ENCODE data around the gene ADAMTS19. TPM values are rescaled to one million over a fixed set of nuclear protein-coding genes. Genes with fewer than 3 reads are reported as not detected.

The ADAMTS19 gene
- total and polyA plus RNA-seq, 4 donors = 0.02 to 7.8 (median 0.18) TPM

GRCh38 chr5:129474544-129474943 lies 14.4 kb downstream of the ADAMTS19 start:
- H3K9ac ChIP-seq (ENCODE audit: insufficient read depth in 1 of 2, low read length in 2 of 2) = no peak overlapping the region
- ATAC-seq (ENCODE audit: insufficient read depth, low FRiP score) = no peak

GRCh38 chr5:129476751-129477150 lies 16.7 kb downstream of the ADAMTS19 start:
- DNase-seq = no peak
- no peak for ATAC-seq (ENCODE audit: insufficient read depth, low FRiP score)
- no peaks in the 10 kb centered on the region for H3K27me3 ChIP-seq (ENCODE audit: control insufficient read depth in 3 of 3, insufficient read depth in 3 of 3, low read length in 2 of 3)
- no peaks in the 10 kb centered on the region for H3K9me3 ChIP-seq (ENCODE audit: control insufficient read depth in 4 of 4, insufficient read depth in 3 of 4, low read length in 3 of 4)
- H3K4me1 ChIP-seq (ENCODE audit: control insufficient read depth in 5 of 5, insufficient read depth in 5 of 5, low read length in 5 of 5) = no peaks in the 10 kb centered on the region
- H3K4me3 ChIP-seq = no peak overlapping the region
- H3K9ac ChIP-seq (ENCODE audit: insufficient read depth in 1 of 2, low read length in 2 of 2) = no peak overlapping the region
- TF ChIP-seq CTCF (IDR thresholded peaks at IDR 0.05; ENCODE audit: control extremely low read depth, extremely low read depth) = no peak
- H3K36me3 ChIP-seq (ENCODE audit: control insufficient read depth in 4 of 4, insufficient read depth in 4 of 4, low read length in 4 of 4) = no peaks in the 10 kb centered on the region
- no peak overlapping the region for H3K27ac ChIP-seq (ENCODE audit: low read depth in 1 of 2, low read length in 1 of 2)

More at GRCh38 chr5:129474544-129474943, 14.4 kb downstream of the ADAMTS19 start:
- Histone ChIP-seq H3K27me3 (ENCODE audit: control insufficient read depth in 3 of 3, insufficient read depth in 3 of 3, low read length in 2 of 3) (no peaks in the 10 kb centered on the region), H3K4me1 (ENCODE audit: control insufficient read depth in 5 of 5, insufficient read depth in 5 of 5, low read length in 5 of 5) (no peaks in the 10 kb centered on the region), H3K36me3 (ENCODE audit: control insufficient read depth in 4 of 4, insufficient read depth in 4 of 4, low read length in 4 of 4) (no peaks in the 10 kb centered on the region), H3K27ac (ENCODE audit: low read depth in 1 of 2, low read length in 1 of 2) (no peak overlapping the region), H3K9me3 (ENCODE audit: control insufficient read depth in 4 of 4, insufficient read depth in 3 of 4, low read length in 3 of 4) (no peaks in the 10 kb centered on the region), H3K4me3 (no peak overlapping the region)
- DNase-seq = no peak
- 84 to 86% methylated on average over 2 of the region's 2 CpGs for WGBS, 2 donors
- no peak for TF ChIP-seq CTCF (IDR thresholded peaks at IDR 0.05; ENCODE audit: control extremely low read depth, extremely low read depth)

GRCh38 chr5:129477532-129477931 lies 17.4 kb downstream of the ADAMTS19 start:
- 64 to 77% methylated on average over 1 of the region's 1 CpG for WGBS, 2 donors
- Histone ChIP-seq H3K27me3 (ENCODE audit: control insufficient read depth in 3 of 3, insufficient read depth in 3 of 3, low read length in 2 of 3) (no peaks in the 10 kb centered on the region), H3K4me1 (ENCODE audit: control insufficient read depth in 5 of 5, insufficient read depth in 5 of 5, low read length in 5 of 5) (no peaks in the 10 kb centered on the region), H3K4me3 (no peak overlapping the region), H3K9me3 (ENCODE audit: control insufficient read depth in 4 of 4, insufficient read depth in 3 of 4, low read length in 3 of 4) (no peaks in the 10 kb centered on the region), H3K9ac (ENCODE audit: insufficient read depth in 1 of 2, low read length in 2 of 2) (no peak overlapping the region), H3K27ac (ENCODE audit: low read depth in 1 of 2, low read length in 1 of 2) (no peak overlapping the region), H3K36me3 (ENCODE audit: control insufficient read depth in 4 of 4, insufficient read depth in 4 of 4, low read length in 4 of 4) (no peaks in the 10 kb centered on the region)
- DNase-seq = no peak
- TF ChIP-seq CTCF (IDR thresholded peaks at IDR 0.05; ENCODE audit: control extremely low read depth, extremely low read depth) = no peak
- no peak for ATAC-seq (ENCODE audit: insufficient read depth, low FRiP score)

- Histone ChIP-seq H3K36me3 (ENCODE audit: control insufficient read depth in 4 of 4, insufficient read depth in 4 of 4, low read length in 4 of 4) (no peaks in the 10 kb centered on the region), H3K9me3 (ENCODE audit: control insufficient read depth in 4 of 4, insufficient read depth in 3 of 4, low read length in 3 of 4) (no peaks in the 10 kb centered on the region), H3K27ac (ENCODE audit: low read depth in 1 of 2, low read length in 1 of 2) (no peak overlapping the region), H3K9ac (ENCODE audit: insufficient read depth in 1 of 2, low read length in 2 of 2) (no peak overlapping the region), H3K4me1 (ENCODE audit: control insufficient read depth in 5 of 5, insufficient read depth in 5 of 5, low read length in 5 of 5) (no peaks in the 10 kb centered on the region), H3K4me3 (no peak overlapping the region), H3K27me3 (ENCODE audit: control insufficient read depth in 3 of 3, insufficient read depth in 3 of 3, low read length in 2 of 3) (no peaks in the 10 kb centered on the region)
- TF ChIP-seq CTCF (IDR thresholded peaks at IDR 0.05; ENCODE audit: control extremely low read depth, extremely low read depth) = no peak
- ATAC-seq (ENCODE audit: insufficient read depth, low FRiP score) (no peak), DNase-seq (no peak)
- WGBS, 2 donors = 79 to 85% methylated on average over 3 of the region's 3 CpGs
Measured at GRCh38 chr5:129481161-129481560, 21.1 kb downstream of the ADAMTS19 start.

All from lung (tissue), 12 donors.